ENCODE results near the gene OLA1. TPM values are rescaled to one million over a fixed set of nuclear protein-coding genes. Genes with fewer than 3 reads are reported as not detected.

Gene OLA1
- total RNA-seq, 3 donors from 2014 or later: 55.3 to 65.8 (median 58.4) TPM

GRCh38 chr2:174033163-174033550, 215.2 kb downstream of the OLA1 start:
- intact Hi-C loops (cut with DNase I, micrococcal nuclease): loop anchor here in 1 of 2 donors (10.0 kb wide), 1 partner anchor 458 kb away; no protein-coding TSS in a partner anchor
- ATAC-seq (no peak), DNase-seq (no peak)
- Histone ChIP-seq H3K4me1 (ENCODE audit: low read depth) (no peaks in the 10 kb centered on the region), H3K36me3 (ENCODE audit: low read depth) (no peaks in the 10 kb centered on the region), H3K4me3 (no peak overlapping the region), H3K9me3 (no peaks in the 10 kb centered on the region)
- no peak for TF ChIP-seq CTCF (IDR thresholded peaks at IDR 0.05)

- TF ChIP-seq CTCF (IDR thresholded peaks at IDR 0.05): no peak
- intact Hi-C loops (cut with DNase I, micrococcal nuclease): loop anchor here in 1 of 2 donors (10.0 kb wide), 1 partner anchor 456 kb away; no protein-coding TSS in a partner anchor
- H3K36me3 ChIP-seq (ENCODE audit: low read depth): no peaks in the 10 kb centered on the region
- no peaks in the 10 kb centered on the region for H3K9me3 ChIP-seq
- no peak overlapping the region for H3K4me3 ChIP-seq
- ATAC-seq (no peak), DNase-seq (no peak)
- H3K4me1 ChIP-seq (ENCODE audit: low read depth): no peaks in the 10 kb centered on the region
Measured at GRCh38 chr2:174031226-174031625, 217.1 kb downstream of the OLA1 start.

- intact Hi-C loops (cut with DNase I, micrococcal nuclease): no loop called here
- Histone ChIP-seq H3K4me3 (no peak overlapping the region), H3K4me1 (ENCODE audit: low read depth) (no peaks in the 10 kb centered on the region), H3K36me3 (ENCODE audit: low read depth) (no peaks in the 10 kb centered on the region), H3K9me3 (no peaks in the 10 kb centered on the region)
- DNase-seq (no peak), ATAC-seq (no peak)
- TF ChIP-seq CTCF (IDR thresholded peaks at IDR 0.05): no peak
Measured at GRCh38 chr2:174028935-174029334, 219.4 kb downstream of the OLA1 start.

- H3K4me1 ChIP-seq (ENCODE audit: low read depth): peaks cover 7% of the 10 kb centered on the region
- H3K36me3 ChIP-seq (ENCODE audit: low read depth): no peaks in the 10 kb centered on the region
- intact Hi-C loops (cut with DNase I, micrococcal nuclease): no loop called here
- ATAC-seq: no peak
- no peak for DNase-seq
- H3K4me3 ChIP-seq: no peak overlapping the region
- H3K9me3 ChIP-seq: no peaks in the 10 kb centered on the region
- TF ChIP-seq CTCF (IDR thresholded peaks at IDR 0.05): no peak
Measured at GRCh38 chr2:174027956-174028355, 220.4 kb downstream of the OLA1 start.

GRCh38 chr2:174026122-174026845, 222.0 kb downstream of the OLA1 start:
- ATAC-seq (no peak), DNase-seq (no peak)
- intact Hi-C loops (cut with DNase I, micrococcal nuclease): no loop called here

More at GRCh38 chr2:174026122-174026845, 222.0 kb downstream of the OLA1 start:
- no peak for TF ChIP-seq CTCF (IDR thresholded peaks at IDR 0.05)
- H3K4me1 ChIP-seq (ENCODE audit: low read depth): peaks cover 7% of the 10 kb centered on the region
- no peak overlapping the region for H3K4me3 ChIP-seq
- no peaks in the 10 kb centered on the region for H3K36me3 ChIP-seq (ENCODE audit: low read depth)
- H3K9me3 ChIP-seq: no peaks in the 10 kb centered on the region
